HL-60 (cell line): ENCODE measurements around the gene KIF3C.
"Not testable (repeated sequence)": the region's sequence is repeated elsewhere in the genome, so short reads cannot be mapped to it uniquely, and the experiment has no call there.

Experiments
- POLR2AphosphoS5 ChIP-seq: IDR thresholded peaks from 2 replicates; pipeline ENCODE4 v1.6.1; 2012; ENCODE audit warnings: low read depth
- SPI1 ChIP-seq: IDR thresholded peaks from 2 replicates; pipeline ENCODE4 v1.6.1; 2012; ENCODE audit warnings: low read depth, mild to moderate bottlenecking, borderline replicate concordance
- TF ChIP-seq, protein P1 (sequence below): IDR thresholded peaks from one replicate; pipeline ENCODE4 v1.5.1; 2011; ENCODE audit warnings: low read length, control low read depth, inconsistent platforms; ENCODE audit not compliant: insufficient read depth
- TF ChIP-seq, protein P2 (sequence below): IDR thresholded peaks from 2 replicates; pipeline ENCODE4 v1.6.1; 2012; ENCODE audit warnings: low read depth; ENCODE audit not compliant: insufficient replicate concordance

DNA sequence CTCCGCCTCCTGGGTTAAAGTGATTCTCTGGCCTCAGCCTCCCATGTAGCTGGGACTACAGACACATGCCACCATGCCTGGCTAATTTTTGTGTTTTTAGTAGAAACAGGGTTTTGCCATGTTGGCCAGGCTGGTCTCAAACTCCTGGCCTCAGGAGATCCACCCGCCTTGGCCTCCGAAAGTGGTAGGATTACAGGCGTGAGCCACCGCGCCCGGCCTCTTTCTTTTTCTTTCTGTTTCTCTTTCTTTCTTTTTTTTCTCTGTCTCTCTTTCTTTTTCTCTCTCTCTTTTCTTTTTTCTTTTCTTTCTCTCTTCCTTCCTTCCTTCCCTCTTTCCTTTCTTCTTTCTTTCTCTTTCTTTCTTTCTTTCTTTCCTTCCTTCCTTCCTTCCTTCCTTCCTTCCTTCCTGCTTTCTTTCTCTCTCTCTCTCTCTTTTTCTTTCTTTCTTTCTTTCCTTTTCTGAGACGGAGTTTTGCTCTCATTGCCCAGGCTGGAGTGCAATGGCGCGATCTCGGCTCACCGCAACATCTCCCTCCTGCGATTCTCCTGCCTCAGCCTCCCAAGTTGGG, 16.6 kb upstream of the KIF3C start:
- TF ChIP-seq, protein P1, sequence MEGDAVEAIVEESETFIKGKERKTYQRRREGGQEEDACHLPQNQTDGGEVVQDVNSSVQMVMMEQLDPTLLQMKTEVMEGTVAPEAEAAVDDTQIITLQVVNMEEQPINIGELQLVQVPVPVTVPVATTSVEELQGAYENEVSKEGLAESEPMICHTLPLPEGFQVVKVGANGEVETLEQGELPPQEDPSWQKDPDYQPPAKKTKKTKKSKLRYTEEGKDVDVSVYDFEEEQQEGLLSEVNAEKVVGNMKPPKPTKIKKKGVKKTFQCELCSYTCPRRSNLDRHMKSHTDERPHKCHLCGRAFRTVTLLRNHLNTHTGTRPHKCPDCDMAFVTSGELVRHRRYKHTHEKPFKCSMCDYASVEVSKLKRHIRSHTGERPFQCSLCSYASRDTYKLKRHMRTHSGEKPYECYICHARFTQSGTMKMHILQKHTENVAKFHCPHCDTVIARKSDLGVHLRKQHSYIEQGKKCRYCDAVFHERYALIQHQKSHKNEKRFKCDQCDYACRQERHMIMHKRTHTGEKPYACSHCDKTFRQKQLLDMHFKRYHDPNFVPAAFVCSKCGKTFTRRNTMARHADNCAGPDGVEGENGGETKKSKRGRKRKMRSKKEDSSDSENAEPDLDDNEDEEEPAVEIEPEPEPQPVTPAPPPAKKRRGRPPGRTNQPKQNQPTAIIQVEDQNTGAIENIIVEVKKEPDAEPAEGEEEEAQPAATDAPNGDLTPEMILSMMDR = not testable (repeated sequence)
- TF ChIP-seq SPI1, POLR2AphosphoS5: not testable (repeated sequence)
- TF ChIP-seq, protein P2, sequence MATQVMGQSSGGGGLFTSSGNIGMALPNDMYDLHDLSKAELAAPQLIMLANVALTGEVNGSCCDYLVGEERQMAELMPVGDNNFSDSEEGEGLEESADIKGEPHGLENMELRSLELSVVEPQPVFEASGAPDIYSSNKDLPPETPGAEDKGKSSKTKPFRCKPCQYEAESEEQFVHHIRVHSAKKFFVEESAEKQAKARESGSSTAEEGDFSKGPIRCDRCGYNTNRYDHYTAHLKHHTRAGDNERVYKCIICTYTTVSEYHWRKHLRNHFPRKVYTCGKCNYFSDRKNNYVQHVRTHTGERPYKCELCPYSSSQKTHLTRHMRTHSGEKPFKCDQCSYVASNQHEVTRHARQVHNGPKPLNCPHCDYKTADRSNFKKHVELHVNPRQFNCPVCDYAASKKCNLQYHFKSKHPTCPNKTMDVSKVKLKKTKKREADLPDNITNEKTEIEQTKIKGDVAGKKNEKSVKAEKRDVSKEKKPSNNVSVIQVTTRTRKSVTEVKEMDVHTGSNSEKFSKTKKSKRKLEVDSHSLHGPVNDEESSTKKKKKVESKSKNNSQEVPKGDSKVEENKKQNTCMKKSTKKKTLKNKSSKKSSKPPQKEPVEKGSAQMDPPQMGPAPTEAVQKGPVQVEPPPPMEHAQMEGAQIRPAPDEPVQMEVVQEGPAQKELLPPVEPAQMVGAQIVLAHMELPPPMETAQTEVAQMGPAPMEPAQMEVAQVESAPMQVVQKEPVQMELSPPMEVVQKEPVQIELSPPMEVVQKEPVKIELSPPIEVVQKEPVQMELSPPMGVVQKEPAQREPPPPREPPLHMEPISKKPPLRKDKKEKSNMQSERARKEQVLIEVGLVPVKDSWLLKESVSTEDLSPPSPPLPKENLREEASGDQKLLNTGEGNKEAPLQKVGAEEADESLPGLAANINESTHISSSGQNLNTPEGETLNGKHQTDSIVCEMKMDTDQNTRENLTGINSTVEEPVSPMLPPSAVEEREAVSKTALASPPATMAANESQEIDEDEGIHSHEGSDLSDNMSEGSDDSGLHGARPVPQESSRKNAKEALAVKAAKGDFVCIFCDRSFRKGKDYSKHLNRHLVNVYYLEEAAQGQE = not testable (repeated sequence)
